Esophagus muscularis mucosa (tissue), 3 donors: ENCODE measurements around the gene SLC6A16.
A peak's percentile ranks its signal among the peaks of the same experiment; 100 is the strongest.

Experiments
- POLR2A ChIP-seq: fragments of 450-650 bp; IDR thresholded peaks from one replicate; pipeline ENCODE4 v1.6.1; 2017; ENCODE audit warnings: antibody characterized with exemption, moderate library complexity, mild to moderate bottlenecking, low read depth
- POLR2AphosphoS5 ChIP-seq, 2 donors: sonication (generic); formaldehyde crosslinking; IDR thresholded peaks; one replicate each; pipeline ENCODE4 v1.6.1; 2017; ENCODE audit warnings: antibody characterized with exemption in 2 of 2
- TF ChIP-seq, protein P1 (sequence below), 3 experiments: fragments of 200-600 bp in 2 of 3; fragments of 450-650 bp in 1 of 3; sonication (generic) in 2 of 3; IDR thresholded peaks; one replicate each; pipeline ENCODE4 v1.5.1; 2017 to 2019; ENCODE audit warnings: antibody characterized with exemption in 3 of 3, mild to moderate bottlenecking in 2 of 3, moderate library complexity in 1 of 3

DNA sequence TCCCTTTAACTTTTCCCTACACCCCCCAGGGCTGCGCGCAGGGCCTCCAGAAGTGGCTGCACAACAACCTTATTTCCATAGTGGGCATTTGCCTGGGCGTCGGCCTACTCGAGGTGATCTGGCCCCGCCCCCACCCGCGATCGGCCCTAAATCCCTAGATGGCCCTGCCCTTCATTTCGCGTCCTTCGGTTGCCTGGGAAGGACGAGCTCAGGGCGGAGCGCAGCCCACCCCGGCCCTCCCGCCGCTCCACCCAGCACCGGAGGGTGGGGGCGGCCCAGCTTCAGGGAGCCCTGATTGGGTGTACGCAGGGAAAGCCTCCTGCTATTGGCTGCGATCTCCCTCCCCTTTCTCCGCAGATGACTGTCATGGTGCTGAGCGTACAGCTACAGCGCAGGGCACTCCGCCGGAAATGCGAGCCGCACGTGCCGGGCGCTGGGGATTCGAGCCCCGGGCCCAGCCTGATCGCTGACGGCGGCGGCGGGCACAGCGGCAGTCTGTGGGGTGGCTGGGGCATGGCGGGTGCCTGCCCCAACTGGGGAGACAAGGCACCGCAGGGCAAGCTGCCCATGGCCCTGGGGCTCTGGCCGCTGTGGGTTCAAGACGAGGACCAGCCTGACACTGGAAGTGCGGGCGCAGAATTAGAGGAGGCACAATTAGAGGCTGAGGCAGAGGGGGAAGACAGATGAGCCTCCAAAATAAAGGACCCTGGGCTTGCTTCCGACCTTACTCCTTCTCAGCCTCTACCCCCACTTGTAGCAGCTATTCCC is 14.5 kb upstream of the SLC6A16 start:
- TF ChIP-seq POLR2A (no peak), POLR2AphosphoS5 (IDR thresholded peaks at IDR 0.05) (peak; percentile 87 to 90)
- TF ChIP-seq, protein P1, sequence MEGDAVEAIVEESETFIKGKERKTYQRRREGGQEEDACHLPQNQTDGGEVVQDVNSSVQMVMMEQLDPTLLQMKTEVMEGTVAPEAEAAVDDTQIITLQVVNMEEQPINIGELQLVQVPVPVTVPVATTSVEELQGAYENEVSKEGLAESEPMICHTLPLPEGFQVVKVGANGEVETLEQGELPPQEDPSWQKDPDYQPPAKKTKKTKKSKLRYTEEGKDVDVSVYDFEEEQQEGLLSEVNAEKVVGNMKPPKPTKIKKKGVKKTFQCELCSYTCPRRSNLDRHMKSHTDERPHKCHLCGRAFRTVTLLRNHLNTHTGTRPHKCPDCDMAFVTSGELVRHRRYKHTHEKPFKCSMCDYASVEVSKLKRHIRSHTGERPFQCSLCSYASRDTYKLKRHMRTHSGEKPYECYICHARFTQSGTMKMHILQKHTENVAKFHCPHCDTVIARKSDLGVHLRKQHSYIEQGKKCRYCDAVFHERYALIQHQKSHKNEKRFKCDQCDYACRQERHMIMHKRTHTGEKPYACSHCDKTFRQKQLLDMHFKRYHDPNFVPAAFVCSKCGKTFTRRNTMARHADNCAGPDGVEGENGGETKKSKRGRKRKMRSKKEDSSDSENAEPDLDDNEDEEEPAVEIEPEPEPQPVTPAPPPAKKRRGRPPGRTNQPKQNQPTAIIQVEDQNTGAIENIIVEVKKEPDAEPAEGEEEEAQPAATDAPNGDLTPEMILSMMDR (IDR thresholded peaks at IDR 0.05): no peak
